ENCODE measurements around the gene POC1A. TPM values are rescaled to one million over a fixed set of nuclear protein-coding genes. Genes with fewer than 3 reads are reported as not detected.

The POC1A gene
- total RNA-seq, 1 donor from 2014 or later = 2.4 TPM

DNA sequence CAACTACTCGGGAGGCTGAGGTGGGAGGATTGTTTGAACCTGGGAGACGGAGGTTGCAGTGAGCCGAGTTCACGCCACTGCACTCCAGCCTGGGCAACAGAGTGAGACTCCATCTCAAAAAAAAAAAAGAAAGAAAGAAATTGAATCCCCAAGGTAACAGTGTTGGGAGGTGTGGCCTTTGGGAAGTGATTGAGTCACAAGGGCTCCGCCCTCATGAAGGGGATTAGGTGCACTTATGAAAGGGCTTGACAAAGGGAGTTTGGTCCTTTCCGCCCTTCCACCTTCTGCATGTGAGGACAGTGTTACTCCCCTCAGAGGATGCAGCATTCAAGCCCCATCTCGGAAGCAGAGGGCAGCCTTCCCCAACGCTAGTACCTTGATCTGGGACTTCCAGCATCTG, 21.3 kb downstream of the POC1A start:
- Mint-ChIP-seq H3K36me3 (ENCODE audit: low read depth) (no peaks in the 10 kb centered on the region), H3K9me3 (no peaks in the 10 kb centered on the region), H3K27me3 (no peaks in the 10 kb centered on the region), H3K4me3 (no peak overlapping the region), H3K4me1 (peaks cover 6% of the 10 kb centered on the region), H3K27ac (no peak overlapping the region)
- intact Hi-C loops (cut with micrococcal nuclease) = no loop called here
- CTCF ChIA-PET = no interaction called here
- DNase-seq = no peak
- ATAC-seq (ENCODE audit: low read depth) = no peak
- POLR2A ChIA-PET = no interaction called here
- TF ChIP-seq, protein P1, sequence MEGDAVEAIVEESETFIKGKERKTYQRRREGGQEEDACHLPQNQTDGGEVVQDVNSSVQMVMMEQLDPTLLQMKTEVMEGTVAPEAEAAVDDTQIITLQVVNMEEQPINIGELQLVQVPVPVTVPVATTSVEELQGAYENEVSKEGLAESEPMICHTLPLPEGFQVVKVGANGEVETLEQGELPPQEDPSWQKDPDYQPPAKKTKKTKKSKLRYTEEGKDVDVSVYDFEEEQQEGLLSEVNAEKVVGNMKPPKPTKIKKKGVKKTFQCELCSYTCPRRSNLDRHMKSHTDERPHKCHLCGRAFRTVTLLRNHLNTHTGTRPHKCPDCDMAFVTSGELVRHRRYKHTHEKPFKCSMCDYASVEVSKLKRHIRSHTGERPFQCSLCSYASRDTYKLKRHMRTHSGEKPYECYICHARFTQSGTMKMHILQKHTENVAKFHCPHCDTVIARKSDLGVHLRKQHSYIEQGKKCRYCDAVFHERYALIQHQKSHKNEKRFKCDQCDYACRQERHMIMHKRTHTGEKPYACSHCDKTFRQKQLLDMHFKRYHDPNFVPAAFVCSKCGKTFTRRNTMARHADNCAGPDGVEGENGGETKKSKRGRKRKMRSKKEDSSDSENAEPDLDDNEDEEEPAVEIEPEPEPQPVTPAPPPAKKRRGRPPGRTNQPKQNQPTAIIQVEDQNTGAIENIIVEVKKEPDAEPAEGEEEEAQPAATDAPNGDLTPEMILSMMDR (IDR thresholded peaks at IDR 0.05) = no peak

- Mint-ChIP-seq H3K36me3 (ENCODE audit: low read depth) (no peaks in the 10 kb centered on the region), H3K27ac (no peak overlapping the region), H3K4me1 (peaks cover 6% of the 10 kb centered on the region), H3K27me3 (no peaks in the 10 kb centered on the region), H3K4me3 (no peak overlapping the region), H3K9me3 (no peaks in the 10 kb centered on the region)
- TF ChIP-seq, protein P1 (IDR thresholded peaks at IDR 0.05) = no peak
- CTCF ChIA-PET = interaction anchor here (1.2 kb wide), 1 partner anchor 131 kb away, joined by 4 read pairs; no protein-coding TSS in a partner anchor
- no peak for DNase-seq
- POLR2A ChIA-PET = no interaction called here
- intact Hi-C loops (cut with micrococcal nuclease) = no loop called here
- ATAC-seq (ENCODE audit: low read depth) = no peak
Observed at GRCh38 chr3:52132041-52132440, 22.2 kb downstream of the POC1A start.

DNA sequence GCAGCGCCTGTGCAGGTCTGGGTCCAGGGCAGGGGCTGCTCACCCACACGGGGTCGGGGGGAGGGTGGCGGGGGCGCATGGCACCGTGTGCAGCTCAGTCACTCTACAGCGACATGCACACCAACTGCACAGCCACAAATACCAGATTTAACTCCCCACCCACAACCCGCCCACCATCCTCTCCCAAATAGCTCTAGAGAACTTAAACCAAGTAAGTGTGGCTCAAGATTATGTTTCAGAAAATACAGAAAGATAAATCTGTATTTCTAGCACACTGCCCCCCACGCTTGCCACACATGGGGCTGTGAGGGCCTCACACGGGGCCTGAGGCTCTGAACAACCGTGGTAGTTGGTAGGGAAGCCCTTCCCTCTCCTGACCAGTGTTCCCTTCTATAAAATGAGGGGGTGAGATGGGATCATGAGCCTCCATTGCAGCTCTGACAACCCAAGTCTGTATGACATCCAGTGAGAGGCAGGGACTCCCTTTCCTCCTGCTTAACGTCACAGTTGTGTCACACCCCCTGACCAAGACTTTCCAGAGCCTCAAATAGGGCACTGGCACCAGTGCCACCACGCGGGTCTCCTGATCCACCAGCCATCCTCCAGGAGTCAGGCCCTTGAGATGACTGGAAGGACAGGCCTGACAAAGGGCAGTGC, 23.1 kb downstream of the POC1A start:
- DNase-seq (no peak), ATAC-seq (ENCODE audit: low read depth) (no peak)
- Mint-ChIP-seq H3K4me1 (peaks cover 6% of the 10 kb centered on the region), H3K27ac (no peak overlapping the region), H3K9me3 (no peaks in the 10 kb centered on the region), H3K36me3 (ENCODE audit: low read depth) (no peaks in the 10 kb centered on the region), H3K27me3 (no peaks in the 10 kb centered on the region), H3K4me3 (no peak overlapping the region)
- intact Hi-C loops (cut with micrococcal nuclease) = no loop called here
- ChIA-PET CTCF (no interaction called here), POLR2A (no interaction called here)
- TF ChIP-seq, protein P1 (IDR thresholded peaks at IDR 0.05) = no peak

DNA sequence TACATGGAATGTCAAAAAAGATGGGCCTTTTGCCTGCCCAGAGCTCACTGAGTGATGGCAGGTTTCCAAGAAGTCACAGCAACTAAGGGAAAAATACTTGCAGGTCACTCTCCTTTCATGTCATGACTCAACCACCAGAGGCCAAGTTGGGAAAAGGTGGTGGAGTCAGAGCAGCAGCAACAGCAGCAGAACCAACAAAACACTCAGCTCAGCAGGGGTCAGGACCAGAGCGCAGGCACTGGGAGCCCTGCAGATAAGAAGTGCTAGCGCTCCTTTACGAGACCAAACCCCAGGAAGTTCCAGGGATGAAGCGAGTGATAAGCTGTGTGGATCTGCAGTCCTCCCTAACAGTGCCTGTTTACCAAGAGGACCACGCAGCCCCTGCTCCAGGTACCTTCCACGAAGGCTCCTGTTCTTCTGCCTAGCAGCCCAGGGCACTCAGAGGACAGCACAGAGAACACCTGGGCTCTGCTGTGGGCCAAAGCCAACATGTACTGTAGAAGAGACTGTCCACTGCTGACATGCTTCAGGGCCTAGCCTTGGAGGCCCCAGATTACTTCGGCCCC, 26.0 kb downstream of the POC1A start:
- H3K4me1 Mint-ChIP-seq = peaks cover 4% of the 10 kb centered on the region
- ChIA-PET CTCF (no interaction called here), POLR2A (no interaction called here)
- H3K9me3 Mint-ChIP-seq = no peaks in the 10 kb centered on the region
- no peak overlapping the region for H3K4me3 Mint-ChIP-seq
- intact Hi-C loops (cut with micrococcal nuclease) = no loop called here
- DNase-seq (no peak), ATAC-seq (ENCODE audit: low read depth) (no peak)
- no peak overlapping the region for H3K27ac Mint-ChIP-seq
- H3K27me3 Mint-ChIP-seq = no peaks in the 10 kb centered on the region
- TF ChIP-seq, protein P1 (IDR thresholded peaks at IDR 0.05) = no peak
- H3K36me3 Mint-ChIP-seq (ENCODE audit: low read depth) = no peaks in the 10 kb centered on the region

DNA sequence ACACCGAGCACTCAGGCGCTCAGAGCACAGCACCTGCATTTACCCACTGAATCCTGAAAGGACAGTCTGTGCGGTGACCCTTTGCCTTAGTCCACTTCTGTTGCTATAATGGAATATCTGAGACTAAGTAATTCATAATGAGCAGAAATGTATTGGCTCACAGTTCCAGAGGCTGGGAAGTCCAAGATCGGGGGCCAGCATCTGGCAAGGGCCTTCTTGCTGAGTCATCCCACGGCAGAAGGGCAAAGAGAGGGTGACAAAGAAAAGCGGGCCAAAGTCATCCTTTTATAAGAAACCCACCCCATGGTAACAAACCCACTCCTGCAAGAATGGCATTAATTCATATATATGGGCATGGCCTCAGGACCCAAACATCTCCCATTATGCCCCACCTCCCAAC, 27.7 kb downstream of the POC1A start:
- peaks cover 20% of the 10 kb centered on the region for H3K4me1 Mint-ChIP-seq
- H3K36me3 Mint-ChIP-seq (ENCODE audit: low read depth) = no peaks in the 10 kb centered on the region
- no peaks in the 10 kb centered on the region for H3K9me3 Mint-ChIP-seq
- H3K27me3 Mint-ChIP-seq = no peaks in the 10 kb centered on the region
- intact Hi-C loops (cut with micrococcal nuclease) = no loop called here
- CTCF ChIA-PET = no interaction called here
- ATAC-seq (ENCODE audit: low read depth) (no peak), DNase-seq (no peak)
- POLR2A ChIA-PET = no interaction called here
- TF ChIP-seq, protein P1 (IDR thresholded peaks at IDR 0.05) = no peak
- H3K4me3 Mint-ChIP-seq = no peak overlapping the region
- no peak overlapping the region for H3K27ac Mint-ChIP-seq

Measured in activated B cell treated with CpG ODN at 0.5 μM for 24 hours (primary cell).